Upper lobe of left lung (tissue), 4 donors: ENCODE data around the gene FH.

Source experiments
- EP300 ChIP-seq, 4 donors: sonication (generic); formaldehyde crosslinking; IDR thresholded peaks; one replicate each; pipeline ENCODE4 v1.5.1; 2017; ENCODE audit warnings: antibody characterized with exemption in 4 of 4, control low read depth in 2 of 4
- POLR2A ChIP-seq, 4 donors: fragments of 450-650 bp; IDR thresholded peaks; one replicate each; pipeline ENCODE4 v1.5.1; 2016 to 2017; ENCODE audit warnings: antibody characterized with exemption in 4 of 4, mild to moderate bottlenecking in 2 of 4
- POLR2AphosphoS5 ChIP-seq, 2 donors: sonication (generic); formaldehyde crosslinking; IDR thresholded peaks; one replicate each; pipeline ENCODE4 v1.5.1; 2017; ENCODE audit warnings: antibody characterized with exemption in 2 of 2
- TF ChIP-seq, protein P1 (sequence below), 6 experiments: fragments of 450-650 bp in 4 of 6; fragments of 200-600 bp in 2 of 6; sonication (generic) in 2 of 6; IDR thresholded peaks; one replicate each; pipeline ENCODE4 v1.5.1; 2016 to 2019; ENCODE audit warnings: antibody characterized with exemption in 6 of 6

DNA sequence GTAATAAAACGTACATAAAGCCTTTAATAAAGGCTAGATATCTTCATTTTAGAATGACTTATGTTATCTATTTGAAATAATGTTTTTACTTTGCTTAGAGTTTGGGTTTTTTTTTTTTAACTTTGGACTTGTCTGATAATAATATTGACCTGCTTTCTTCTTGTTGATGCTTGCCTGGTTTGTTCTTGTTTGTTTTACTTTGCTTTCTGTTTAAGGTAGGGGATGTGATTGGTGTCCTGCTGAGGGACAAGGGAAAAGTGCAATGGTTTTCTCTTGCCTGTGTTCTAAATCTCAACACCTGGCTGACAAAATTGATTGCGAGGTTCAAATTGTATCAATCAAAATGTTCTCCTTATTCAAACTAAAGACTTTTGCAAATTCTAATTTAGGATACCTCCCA, 2.2 kb upstream of the FH start:
- TF ChIP-seq, protein P1, sequence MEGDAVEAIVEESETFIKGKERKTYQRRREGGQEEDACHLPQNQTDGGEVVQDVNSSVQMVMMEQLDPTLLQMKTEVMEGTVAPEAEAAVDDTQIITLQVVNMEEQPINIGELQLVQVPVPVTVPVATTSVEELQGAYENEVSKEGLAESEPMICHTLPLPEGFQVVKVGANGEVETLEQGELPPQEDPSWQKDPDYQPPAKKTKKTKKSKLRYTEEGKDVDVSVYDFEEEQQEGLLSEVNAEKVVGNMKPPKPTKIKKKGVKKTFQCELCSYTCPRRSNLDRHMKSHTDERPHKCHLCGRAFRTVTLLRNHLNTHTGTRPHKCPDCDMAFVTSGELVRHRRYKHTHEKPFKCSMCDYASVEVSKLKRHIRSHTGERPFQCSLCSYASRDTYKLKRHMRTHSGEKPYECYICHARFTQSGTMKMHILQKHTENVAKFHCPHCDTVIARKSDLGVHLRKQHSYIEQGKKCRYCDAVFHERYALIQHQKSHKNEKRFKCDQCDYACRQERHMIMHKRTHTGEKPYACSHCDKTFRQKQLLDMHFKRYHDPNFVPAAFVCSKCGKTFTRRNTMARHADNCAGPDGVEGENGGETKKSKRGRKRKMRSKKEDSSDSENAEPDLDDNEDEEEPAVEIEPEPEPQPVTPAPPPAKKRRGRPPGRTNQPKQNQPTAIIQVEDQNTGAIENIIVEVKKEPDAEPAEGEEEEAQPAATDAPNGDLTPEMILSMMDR (IDR thresholded peaks at IDR 0.05): no peak
- TF ChIP-seq EP300 (IDR thresholded peaks at IDR 0.05): no peak
- TF ChIP-seq POLR2A (IDR thresholded peaks at IDR 0.05): no peak
- no peak for TF ChIP-seq POLR2AphosphoS5 (IDR thresholded peaks at IDR 0.05)
